ENCODE results near the gene LAMC1.

DNA sequence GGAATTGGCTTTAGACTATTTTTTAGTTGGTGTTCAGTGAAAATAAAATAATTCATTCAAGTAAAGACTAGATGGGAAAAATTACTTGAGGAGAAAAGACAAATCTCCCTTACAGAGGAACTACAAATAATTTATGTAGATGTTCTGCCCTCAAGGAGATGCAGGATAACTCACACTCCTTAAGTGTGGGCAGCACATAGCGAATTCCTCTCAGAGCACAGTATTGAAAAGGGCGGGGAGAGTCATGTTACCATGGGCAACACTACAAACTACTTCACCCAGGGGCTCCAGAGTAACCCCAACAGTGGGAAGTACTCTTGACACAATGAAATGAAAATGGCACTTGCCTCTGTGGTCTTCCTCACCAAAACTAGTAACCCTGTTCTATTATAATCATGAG is 142.2 kb downstream of the LAMC1 start:
- TF ChIP-seq POLR2A (IDR thresholded peaks at IDR 0.05; ENCODE audit: low read depth, low read length) (no peak), POLR2AphosphoS5 (IDR thresholded peaks at IDR 0.05; ENCODE audit: low read depth, low read length) (no peak), TAF1 (IDR thresholded peaks at IDR 0.05; ENCODE audit: borderline replicate concordance, low read depth, low read length) (no peak)

Measured in GM12892 (cell line).